SU-DHL-6 (cell line): ENCODE measurements around the gene HUS1.

Experiments
- CTCF ChIP-seq: fragments of 200-600 bp; sonication (generic); IDR thresholded peaks from one replicate; pipeline ENCODE4 v1.5.1; 2017; ENCODE audit warnings: antibody characterized with exemption, mild to moderate bottlenecking, low read length, moderate library complexity; ENCODE audit not compliant: insufficient read depth, poor library complexity, severe bottlenecking
- EZH2phosphoT487 ChIP-seq: fragments of 200-600 bp; sonication (generic), shearing (Covaris generic); conservative IDR thresholded peaks from 2 replicates; pipeline ENCODE4 v1.6.1; 2018; ENCODE audit warnings: mild to moderate bottlenecking, antibody characterized with exemption, low read length, moderate library complexity, mixed read lengths

GRCh38 chr7:47991741-47992311 is 12.4 kb upstream of the HUS1 start:
- TF ChIP-seq CTCF (peak; percentile 86), EZH2phosphoT487 (no peak)
